Neural progenitor cell (in vitro differentiated cells): ENCODE data around the gene RUBCN. TPM values are rescaled to one million over a fixed set of nuclear protein-coding genes. Genes with fewer than 3 reads are reported as not detected.

Source experiments
- DNase-seq: peaks from one replicate; pipeline ENCODE4 v3.0.0-alpha.2; 2016; ENCODE audit warnings: low spot score
- H2AFZ ChIP-seq: fragments of 200-600 bp; sonication (generic); replicated peaks from 2 replicates; pipeline ENCODE4 v1.6.1; 2016; ENCODE audit warnings: antibody characterized with exemption
- H3F3A ChIP-seq: fragments of 200-600 bp; sonication (generic); 2 replicates; pipeline ENCODE4 v1.6.1; 2016; ENCODE audit warnings: antibody characterized with exemption, low read depth
- H3K27ac ChIP-seq: fragments of 200-600 bp; sonication (generic); 2 replicates; pipeline ENCODE4 v1.5.1; 2016; ENCODE audit warnings: mild to moderate bottlenecking
- H3K27me3 ChIP-seq: fragments of 200-600 bp; sonication (generic); 2 replicates; pipeline ENCODE4 v1.6.1; 2016; ENCODE audit warnings: mild to moderate bottlenecking, moderate library complexity
- H3K36me3 ChIP-seq: fragments of 200-600 bp; sonication (generic); 2 replicates; pipeline ENCODE4 v1.5.1; 2016
- H3K4me1 ChIP-seq: fragments of 200-600 bp; sonication (generic); 2 replicates; pipeline ENCODE4 v1.6.1; 2016; ENCODE audit warnings: mixed run types
- H3K4me2 ChIP-seq: fragments of 200-600 bp; sonication (generic); 2 replicates; pipeline ENCODE4 v1.6.1; 2016
- H3K4me3 ChIP-seq: fragments of 200-600 bp; sonication (generic); 2 replicates; pipeline ENCODE4 v1.5.1; 2016
- H3K79me2 ChIP-seq: fragments of 200-600 bp; sonication (generic); 2 replicates; pipeline ENCODE4 v1.6.1; 2016; ENCODE audit warnings: low read depth
- H3K9ac ChIP-seq: fragments of 200-600 bp; sonication (generic); 2 replicates; pipeline ENCODE4 v1.6.1; 2016
- H3K9me3 ChIP-seq: fragments of 200-600 bp; sonication (generic); 2 replicates; pipeline ENCODE4 v1.5.1; 2016; ENCODE audit warnings: low read depth
- H4K20me1 ChIP-seq: fragments of 200-600 bp; sonication (generic); 2 replicates; pipeline ENCODE4 v1.6.1; 2016; ENCODE audit warnings: low read depth
- H3K27ac Mint-ChIP-seq: 3 replicates; pipeline ENCODE4 v1.8.0; 2021; ENCODE audit warnings: mixed read lengths
- H3K27me3 Mint-ChIP-seq: 2 replicates; pipeline ENCODE4 v1.8.0; 2022; ENCODE audit warnings: low read depth, mild to moderate bottlenecking, inconsistent platforms, moderate library complexity, mixed read lengths; ENCODE audit not compliant: insufficient read depth
- H3K36me3 Mint-ChIP-seq: 3 replicates; pipeline ENCODE4 v1.8.0; 2021; ENCODE audit warnings: mixed read lengths
- H3K4me1 Mint-ChIP-seq: 3 replicates; pipeline ENCODE4 v1.8.0; 2021; ENCODE audit warnings: mixed read lengths
- H3K4me3 Mint-ChIP-seq: 3 replicates; pipeline ENCODE4 v1.8.0; 2021; ENCODE audit warnings: mild to moderate bottlenecking, moderate library complexity, mixed read lengths
- H3K9me3 Mint-ChIP-seq: 3 replicates; pipeline ENCODE4 v1.8.0; 2020; ENCODE audit warnings: mixed read lengths
- CTCF ChIP-seq: fragments of 200-600 bp; sonication (generic); IDR thresholded peaks from 2 replicates; pipeline ENCODE4 v1.5.1; 2017; ENCODE audit warnings: antibody characterized with exemption, mild to moderate bottlenecking
- EZH2 ChIP-seq: fragments of 200-600 bp; sonication (generic); IDR thresholded peaks from 2 replicates; pipeline ENCODE4 v1.6.1; 2017; ENCODE audit warnings: antibody characterized with exemption, mild to moderate bottlenecking, moderate library complexity
- EZH2phosphoT487 ChIP-seq: fragments of 200-600 bp; sonication (generic); IDR thresholded peaks from 2 replicates; pipeline ENCODE4 v1.6.1; 2017; ENCODE audit warnings: antibody characterized with exemption
- total RNA-seq: library from RNA; depleted of rRNA; stranded (reverse); fragments of >200 nt; gene quantifications from 2 replicates; pipeline ENCODE4 v1.2.3, GENCODE V29; 2015; ENCODE audit warnings: low replicate concordance

Gene RUBCN
- total RNA-seq, 1 donor from 2014 or later = 6.4 TPM

DNA sequence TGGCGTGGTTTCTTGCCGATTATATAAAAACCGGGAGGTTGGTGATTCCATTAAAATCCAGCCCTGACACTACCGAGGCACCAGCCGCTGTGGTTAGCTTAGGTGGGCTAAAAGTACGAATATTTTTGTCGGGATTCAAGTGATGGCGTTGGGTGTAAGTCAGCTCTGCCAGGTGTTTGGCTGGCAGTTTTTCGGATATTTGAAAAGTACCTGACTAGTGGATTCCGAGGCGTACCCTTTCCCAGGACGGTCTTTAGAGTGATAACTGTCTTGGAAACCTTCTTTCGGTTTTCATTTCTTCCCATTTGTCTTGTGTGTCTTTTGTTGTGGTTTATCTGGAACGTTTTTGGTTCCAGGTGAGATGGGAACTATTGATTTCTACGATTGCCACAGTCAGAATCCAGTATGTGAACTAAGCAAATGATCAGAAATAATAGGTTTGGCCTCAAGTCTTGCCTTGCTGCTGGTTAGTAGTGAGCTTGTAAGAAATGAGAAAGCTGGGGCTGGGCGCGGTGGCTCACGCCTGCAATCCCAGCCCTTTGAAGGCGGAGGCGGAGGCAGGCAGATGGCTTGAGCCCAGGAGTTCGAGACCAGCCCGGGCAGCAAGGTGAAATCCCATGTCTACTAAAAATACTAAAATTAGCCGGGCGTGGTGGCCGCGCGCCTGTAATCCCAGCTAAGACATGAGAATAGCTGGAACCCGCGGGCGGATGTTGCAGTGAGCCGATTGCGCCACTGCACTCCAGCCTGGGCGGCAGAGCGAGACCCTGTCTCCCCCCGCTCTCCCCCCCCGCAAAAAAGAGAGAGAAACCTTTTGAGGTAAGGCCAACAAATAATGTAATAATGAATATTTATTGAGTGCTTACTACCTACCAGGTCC, 14.4 kb upstream of the RUBCN start:
- H3K79me2 ChIP-seq = peaks cover 49% of the 10 kb centered on the region
- peaks cover 9% of the 10 kb centered on the region for H3K4me1 ChIP-seq
- TF ChIP-seq EZH2phosphoT487 (no peak), EZH2 (no peak), CTCF (no peak)
- H3K9me3 ChIP-seq = no peaks in the 10 kb centered on the region
- no peak overlapping the region for H2AFZ ChIP-seq
- peaks cover 36% of the 10 kb centered on the region for H3F3A ChIP-seq
- no peak overlapping the region for H3K9ac ChIP-seq
- peaks cover 6% of the 10 kb centered on the region for H3K27me3 Mint-ChIP-seq
- H3K4me3 ChIP-seq = peak overlapping the region; percentile 77
- peaks cover 32% of the 10 kb centered on the region for H3K4me1 Mint-ChIP-seq
- peaks cover 44% of the 10 kb centered on the region for H4K20me1 ChIP-seq
- H3K36me3 ChIP-seq = no peaks in the 10 kb centered on the region
- no peaks in the 10 kb centered on the region for H3K9me3 Mint-ChIP-seq
- peak; percentile 21 for DNase-seq
- peaks cover 35% of the 10 kb centered on the region for H3K27me3 ChIP-seq
- peak overlapping the region; percentile 77 for H3K4me2 ChIP-seq
- no peak overlapping the region for H3K27ac ChIP-seq
- peak overlapping the region; percentile 99 for H3K4me3 Mint-ChIP-seq
- H3K27ac Mint-ChIP-seq = peak overlapping the region; percentile 53
- H3K36me3 Mint-ChIP-seq = peaks cover 5% of the 10 kb centered on the region

- H2AFZ ChIP-seq = peak overlapping the region; percentile 83
- H3K9me3 Mint-ChIP-seq = no peaks in the 10 kb centered on the region
- H3K4me1 ChIP-seq = peaks cover 9% of the 10 kb centered on the region
- H3F3A ChIP-seq = peaks cover 36% of the 10 kb centered on the region
- H3K9me3 ChIP-seq = no peaks in the 10 kb centered on the region
- H3K4me3 ChIP-seq = peak overlapping the region; percentile 77
- TF ChIP-seq EZH2phosphoT487 (no peak), EZH2 (peak; percentile 39), CTCF (no peak)
- peak overlapping the region; percentile 99 for H3K4me3 Mint-ChIP-seq
- peaks cover 35% of the 10 kb centered on the region for H3K27me3 ChIP-seq
- H3K4me1 Mint-ChIP-seq = peaks cover 33% of the 10 kb centered on the region
- H3K4me2 ChIP-seq = peak overlapping the region; percentile 77
- peak overlapping the region; percentile 53 for H3K27ac Mint-ChIP-seq
- H4K20me1 ChIP-seq = peaks cover 44% of the 10 kb centered on the region
- no peaks in the 10 kb centered on the region for H3K36me3 ChIP-seq
- peak overlapping the region; percentile 22 for H3K9ac ChIP-seq
- H3K79me2 ChIP-seq = peaks cover 45% of the 10 kb centered on the region
- DNase-seq = peak; percentile 83
- H3K27me3 Mint-ChIP-seq = peaks cover 7% of the 10 kb centered on the region
- H3K27ac ChIP-seq = no peak overlapping the region
- H3K36me3 Mint-ChIP-seq = peaks cover 3% of the 10 kb centered on the region
Measured at GRCh38 chr3:197750396-197750831, 13.7 kb upstream of the RUBCN start.

DNA sequence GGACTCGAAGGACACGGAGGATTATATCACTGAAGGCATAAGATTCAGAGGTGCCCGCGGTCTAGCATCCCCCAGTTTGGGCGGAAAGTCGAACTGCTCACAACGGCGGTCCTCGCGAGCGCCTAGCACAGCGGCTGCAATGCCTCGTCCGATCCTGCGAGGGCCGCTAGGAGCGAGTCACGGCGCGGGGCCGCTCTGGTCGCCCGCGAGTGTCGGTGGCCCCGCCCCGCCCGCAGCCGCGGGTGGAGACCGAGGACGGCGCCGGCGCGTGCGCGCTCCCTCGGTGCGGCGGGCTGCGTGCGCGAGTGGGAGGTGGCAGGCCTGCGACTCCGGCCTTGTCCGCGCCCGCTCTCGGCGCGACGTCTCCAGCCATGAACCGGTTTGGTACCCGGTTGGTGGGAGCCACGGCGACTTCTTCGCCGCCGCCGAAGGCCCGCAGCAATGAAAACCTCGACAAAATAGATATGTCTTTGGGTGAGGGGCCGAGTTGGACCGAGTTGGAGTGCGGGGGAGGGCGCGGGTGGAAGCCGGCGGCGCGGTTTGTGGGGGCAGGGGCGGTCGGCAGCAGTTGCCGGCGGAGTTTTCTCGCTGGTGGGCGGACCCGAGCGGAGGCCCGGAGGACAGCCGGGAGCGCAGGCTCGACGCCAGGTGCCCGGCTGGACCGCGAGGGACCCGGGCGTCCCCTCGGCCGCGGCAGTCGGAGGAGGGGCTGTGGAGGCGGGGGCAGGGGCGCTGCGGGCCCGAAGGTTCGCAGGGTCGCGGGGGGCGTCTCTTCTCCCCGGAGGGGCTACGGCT, 13.1 kb upstream of the RUBCN start, which contains the start of gene FYTTD1:
TSS of gene FYTTD1 (plus strand) at position 283 of the 795 bp plus-strand sequence. CDS start at position 372, 89 bp downstream.
- H3K9ac ChIP-seq = peak within 1 kb of the TSS; percentile 22

More for the DNA sequence above, 13.1 kb upstream of the RUBCN start, which contains the start of gene FYTTD1:
- H3K27ac ChIP-seq = no peak within 1 kb of the TSS
- H3K4me2 ChIP-seq = peak within 1 kb of the TSS; percentile 77
- TF ChIP-seq EZH2phosphoT487 = no peak
- TF ChIP-seq CTCF = peak; percentile 43
- peak; percentile 53 for TF ChIP-seq EZH2
- peak within 1 kb of the TSS; percentile 83 for H2AFZ ChIP-seq
- peaks cover 36% of the 10 kb centered on the region for H3F3A ChIP-seq
- Mint-ChIP-seq H3K9me3 (no peaks in the 10 kb centered on the region), H3K27me3 (peaks cover 10% of the 10 kb centered on the region), H3K27ac (peak within 1 kb of the TSS; percentile 53), H3K4me1 (peaks cover 33% of the 10 kb centered on the region), H3K36me3 (peaks cover under 1% of the 10 kb centered on the region), H3K4me3 (peak within 1 kb of the TSS; percentile 99)
- H3K27me3 ChIP-seq = peaks cover 35% of the 10 kb centered on the region
- H3K36me3 ChIP-seq = no peaks in the 10 kb centered on the region
- H3K4me1 ChIP-seq = peaks cover 9% of the 10 kb centered on the region
- peak; percentile 90 for DNase-seq
- H4K20me1 ChIP-seq = peaks cover 42% of the 10 kb centered on the region
- peaks cover 39% of the 10 kb centered on the region for H3K79me2 ChIP-seq
- H3K9me3 ChIP-seq = no peaks in the 10 kb centered on the region
- H3K4me3 ChIP-seq = peak within 1 kb of the TSS; percentile 77
